ENCODE data around the gene FAM168B. TPM values are rescaled to one million over a fixed set of nuclear protein-coding genes. Genes with fewer than 3 reads are reported as not detected.
A peak's percentile ranks its signal among the peaks of the same experiment; 100 is the strongest.

FAM168B gene
- total and polyA plus RNA-seq, 2 of the 13 experiments (the other 11 are each of a cell fraction or from before 2014, with no cell fraction given): 64.5 to 113 TPM

GRCh38 chr2:131104487-131105155 is 11.4 kb upstream of the FAM168B start (continued):
- TF ChIP-seq HMGXB3 (CRISPR knock-in tag; IDR thresholded peaks at IDR 0.05; ENCODE audit: borderline replicate concordance): 0 out of 2 replicates have a peak, but pooled peaks have one; percentile 37
- TF ChIP-seq NR1H2 (CRISPR knock-in tag; IDR thresholded peaks at IDR 0.05; ENCODE audit: borderline replicate concordance, low read depth): no peak
- peak; percentile 27; the same call in 1 of the 2 replicates for TF ChIP-seq THAP11 (CRISPR knock-in tag; IDR thresholded peaks at IDR 0.05)
- TF ChIP-seq SKI (IDR thresholded peaks at IDR 0.05; ENCODE audit: partially characterized antibody): peak; percentile 29
- TF ChIP-seq ARID5B (CRISPR knock-in tag; IDR thresholded peaks at IDR 0.05): peak; percentile 7; the same call in 1 of the 2 replicates
- TF ChIP-seq E2F1 (CRISPR knock-in tag; IDR thresholded peaks at IDR 0.05): no peak
- no peak for TF ChIP-seq SOX13 (IDR thresholded peaks at IDR 0.05)
- peak in 1 of 2 experiments; percentile 24; a peak in 1 of 4 replicates for TF ChIP-seq SOX13 (CRISPR knock-in tag; conservative IDR thresholded peaks at IDR 0.05 in 1 of 2, IDR thresholded peaks at IDR 0.05 in 1 of 2)
- TF ChIP-seq MTA3 (CRISPR knock-in tag; IDR thresholded peaks at IDR 0.05): no peak
- peak; percentile 76 for TF ChIP-seq BHLHE40 (IDR thresholded peaks at IDR 0.05; ENCODE audit: low read length)
- TF ChIP-seq SPEN (CRISPR knock-in tag; IDR thresholded peaks at IDR 0.05; ENCODE audit: low read depth): no peak
- peak; percentile 73 for TF ChIP-seq ZBTB25 (CRISPR knock-in tag; IDR thresholded peaks at IDR 0.05)
- TF ChIP-seq MXI1 (IDR thresholded peaks at IDR 0.05; ENCODE audit: borderline replicate concordance, low read depth, low read length): peak; percentile 63; the same call in 1 of the 3 replicates
- 0 out of 2 replicates have a peak, but pooled peaks have one; percentile 32 for TF ChIP-seq CREB3 (CRISPR knock-in tag; IDR thresholded peaks at IDR 0.05)
- TF ChIP-seq PHF21A (CRISPR knock-in tag; IDR thresholded peaks at IDR 0.05): 0 out of 2 replicates have a peak, but pooled peaks have one; percentile 41

Measured in HepG2 (cell line).